Dendritic cell treated with granulocyte-macrophage colony-stimulating factor and Interleukin-4, amounts not matched to agents 40 ng/mL and 50 ng/mL, for 4 days (primary cell): ENCODE measurements around the gene GGT6.

Experiments used
- H3K27ac Mint-ChIP-seq: one replicate; pipeline ENCODE4 v1.8.0; 2022; ENCODE audit warnings: mild to moderate bottlenecking, mixed read lengths
- H3K27me3 Mint-ChIP-seq: one replicate; pipeline ENCODE4 v1.8.0; 2022; ENCODE audit warnings: mild to moderate bottlenecking, mixed read lengths
- H3K36me3 Mint-ChIP-seq: one replicate; pipeline ENCODE4 v1.8.0; 2022; ENCODE audit warnings: low read depth, mixed read lengths
- H3K4me1 Mint-ChIP-seq: one replicate; pipeline ENCODE4 v1.8.0; 2022; ENCODE audit warnings: low read depth, mixed read lengths
- H3K4me3 Mint-ChIP-seq: one replicate; pipeline ENCODE4 v1.8.0; 2022; ENCODE audit warnings: mild to moderate bottlenecking, moderate library complexity, mixed read lengths
- H3K9me3 Mint-ChIP-seq: one replicate; pipeline ENCODE4 v1.8.0; 2022; ENCODE audit warnings: mixed read lengths
- intact Hi-C: fragments of 100-400 bp; cut with micrococcal nuclease; formaldehyde crosslinking; loops from one replicate; pipeline ENCODE4 v1.15.0; 2022

Gene GGT6

GRCh38 chr17:4529533-4530152, 30.7 kb downstream of the GGT6 start:
- Mint-ChIP-seq H3K4me1 (peaks cover 24% of the 10 kb centered on the region), H3K27me3 (peaks cover 49% of the 10 kb centered on the region), H3K27ac (no peak overlapping the region), H3K4me3 (no peak overlapping the region), H3K36me3 (no peaks in the 10 kb centered on the region), H3K9me3 (no peaks in the 10 kb centered on the region)
- intact Hi-C loops = no loop called here

GRCh38 chr17:4527566-4528125, 32.7 kb downstream of the GGT6 start:
- intact Hi-C loops = no loop called here
- H3K27ac Mint-ChIP-seq = no peak overlapping the region
- H3K27me3 Mint-ChIP-seq = peaks cover 31% of the 10 kb centered on the region
- no peaks in the 10 kb centered on the region for H3K9me3 Mint-ChIP-seq
- H3K4me3 Mint-ChIP-seq = no peak overlapping the region
- H3K36me3 Mint-ChIP-seq = no peaks in the 10 kb centered on the region
- H3K4me1 Mint-ChIP-seq = peaks cover 17% of the 10 kb centered on the region

GRCh38 chr17:4527134-4527533, 33.2 kb downstream of the GGT6 start:
- Mint-ChIP-seq H3K36me3 (no peaks in the 10 kb centered on the region), H3K4me1 (peaks cover 16% of the 10 kb centered on the region), H3K4me3 (no peak overlapping the region), H3K27me3 (peaks cover 29% of the 10 kb centered on the region), H3K9me3 (no peaks in the 10 kb centered on the region), H3K27ac (peak overlapping the region; percentile 33)
- intact Hi-C loops = no loop called here

DNA sequence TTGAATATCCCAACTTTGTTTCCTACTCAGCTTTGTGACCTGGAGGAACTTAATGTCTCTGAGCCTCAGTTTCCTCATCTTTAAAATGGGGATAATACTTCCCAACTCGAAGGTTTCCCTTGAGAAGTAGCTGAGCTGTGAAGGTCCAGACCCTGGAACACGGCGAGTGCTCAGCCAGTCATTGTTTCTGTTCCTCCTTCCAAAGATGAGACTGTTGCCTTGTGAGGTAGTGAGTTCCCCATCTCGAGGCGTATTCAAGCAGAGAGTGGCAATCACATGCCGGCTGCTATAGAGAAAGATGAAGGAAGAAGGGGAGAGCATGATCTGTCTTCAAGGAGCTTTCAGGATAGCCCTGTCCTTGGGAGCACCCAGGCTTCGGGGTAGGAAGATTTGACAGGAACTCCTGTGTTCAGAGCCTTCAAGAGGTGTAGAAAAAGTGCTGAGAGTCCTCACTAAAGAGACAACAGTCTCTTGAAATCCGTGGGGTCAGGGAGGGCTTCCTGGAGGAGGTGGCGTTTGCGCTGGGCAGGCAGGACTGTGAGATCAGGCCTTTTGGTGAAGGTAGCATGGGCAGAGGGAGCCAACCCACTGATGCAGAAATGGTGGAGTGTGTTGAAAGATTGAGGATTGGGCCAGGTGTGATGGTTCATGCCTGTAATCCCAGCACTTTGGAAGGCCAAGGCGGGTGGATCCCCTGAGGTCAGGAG, 34.5 kb downstream of the GGT6 start:
- Mint-ChIP-seq H3K27ac (peak overlapping the region; percentile 64), H3K27me3 (peaks cover 20% of the 10 kb centered on the region), H3K4me1 (peaks cover 11% of the 10 kb centered on the region), H3K4me3 (no peak overlapping the region), H3K9me3 (no peaks in the 10 kb centered on the region), H3K36me3 (no peaks in the 10 kb centered on the region)
- intact Hi-C loops = no loop called here

DNA sequence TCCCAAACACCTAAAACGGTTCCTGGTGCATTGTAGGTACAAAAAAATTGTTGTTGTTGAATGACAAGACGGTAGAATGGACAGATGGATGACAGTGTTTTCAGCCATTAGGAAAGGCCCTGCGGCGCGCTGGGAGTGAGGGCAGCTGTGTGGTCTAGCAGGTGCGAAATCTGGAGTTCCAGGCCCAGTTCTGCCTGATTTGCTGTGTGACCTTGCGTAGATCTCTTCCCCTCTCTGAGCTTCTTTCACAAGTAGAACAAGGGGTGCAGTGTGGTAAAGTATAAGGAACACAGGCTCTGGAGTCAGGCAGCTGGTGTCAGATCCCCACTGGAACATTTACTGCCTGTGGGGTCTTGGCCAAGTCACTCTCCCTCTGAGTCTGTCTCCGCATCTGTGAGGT, 36.4 kb downstream of the GGT6 start:
- peaks cover 14% of the 10 kb centered on the region for H3K4me1 Mint-ChIP-seq
- H3K27me3 Mint-ChIP-seq = peaks cover 13% of the 10 kb centered on the region
- intact Hi-C loops = no loop called here
- H3K4me3 Mint-ChIP-seq = no peak overlapping the region
- no peaks in the 10 kb centered on the region for H3K36me3 Mint-ChIP-seq
- no peaks in the 10 kb centered on the region for H3K9me3 Mint-ChIP-seq
- H3K27ac Mint-ChIP-seq = no peak overlapping the region

- H3K27me3 Mint-ChIP-seq = peaks cover 13% of the 10 kb centered on the region
- H3K4me3 Mint-ChIP-seq = no peak overlapping the region
- H3K36me3 Mint-ChIP-seq = no peaks in the 10 kb centered on the region
- intact Hi-C loops = no loop called here
- H3K4me1 Mint-ChIP-seq = peaks cover 25% of the 10 kb centered on the region
- no peaks in the 10 kb centered on the region for H3K9me3 Mint-ChIP-seq
- H3K27ac Mint-ChIP-seq = no peak overlapping the region
Measured at GRCh38 chr17:4522661-4523060, 37.7 kb downstream of the GGT6 start.

DNA sequence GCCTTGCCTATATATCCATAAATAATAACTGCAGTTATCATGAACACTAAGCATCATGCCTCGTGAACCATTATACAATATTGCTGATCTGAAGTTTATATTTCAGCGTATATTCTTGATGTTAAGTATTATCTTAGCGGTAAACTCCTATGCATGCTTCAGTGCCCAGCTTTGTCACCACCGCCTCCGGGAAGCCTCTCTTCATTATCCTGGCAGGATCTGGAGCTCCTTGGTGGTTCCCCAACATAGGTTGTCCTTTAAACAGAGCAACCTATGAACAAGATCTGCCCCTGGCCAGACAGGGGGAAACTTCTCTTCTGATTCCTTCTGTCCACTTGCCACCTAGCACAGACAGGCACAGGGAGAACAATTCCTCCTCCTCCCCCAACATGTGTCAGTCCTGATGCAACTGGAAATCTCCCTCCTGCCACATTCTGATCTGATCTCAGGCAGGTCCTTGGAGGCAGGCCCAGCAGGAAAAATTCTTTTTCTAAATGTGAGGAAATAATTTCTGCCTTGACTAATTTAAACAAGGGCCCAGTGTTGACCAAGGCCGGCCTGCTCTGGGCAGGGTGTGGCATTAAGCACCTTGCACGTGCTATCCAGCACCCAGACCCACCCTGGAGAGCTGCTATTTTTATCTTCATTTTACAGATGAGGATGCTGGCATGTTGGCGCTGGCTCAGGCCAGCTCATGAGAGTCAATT, 39.3 kb downstream of the GGT6 start:
- Mint-ChIP-seq H3K36me3 (no peaks in the 10 kb centered on the region), H3K4me3 (no peak overlapping the region), H3K4me1 (peaks cover 22% of the 10 kb centered on the region), H3K9me3 (no peaks in the 10 kb centered on the region), H3K27me3 (peaks cover 3% of the 10 kb centered on the region), H3K27ac (no peak overlapping the region)
- intact Hi-C loops = no loop called here

DNA sequence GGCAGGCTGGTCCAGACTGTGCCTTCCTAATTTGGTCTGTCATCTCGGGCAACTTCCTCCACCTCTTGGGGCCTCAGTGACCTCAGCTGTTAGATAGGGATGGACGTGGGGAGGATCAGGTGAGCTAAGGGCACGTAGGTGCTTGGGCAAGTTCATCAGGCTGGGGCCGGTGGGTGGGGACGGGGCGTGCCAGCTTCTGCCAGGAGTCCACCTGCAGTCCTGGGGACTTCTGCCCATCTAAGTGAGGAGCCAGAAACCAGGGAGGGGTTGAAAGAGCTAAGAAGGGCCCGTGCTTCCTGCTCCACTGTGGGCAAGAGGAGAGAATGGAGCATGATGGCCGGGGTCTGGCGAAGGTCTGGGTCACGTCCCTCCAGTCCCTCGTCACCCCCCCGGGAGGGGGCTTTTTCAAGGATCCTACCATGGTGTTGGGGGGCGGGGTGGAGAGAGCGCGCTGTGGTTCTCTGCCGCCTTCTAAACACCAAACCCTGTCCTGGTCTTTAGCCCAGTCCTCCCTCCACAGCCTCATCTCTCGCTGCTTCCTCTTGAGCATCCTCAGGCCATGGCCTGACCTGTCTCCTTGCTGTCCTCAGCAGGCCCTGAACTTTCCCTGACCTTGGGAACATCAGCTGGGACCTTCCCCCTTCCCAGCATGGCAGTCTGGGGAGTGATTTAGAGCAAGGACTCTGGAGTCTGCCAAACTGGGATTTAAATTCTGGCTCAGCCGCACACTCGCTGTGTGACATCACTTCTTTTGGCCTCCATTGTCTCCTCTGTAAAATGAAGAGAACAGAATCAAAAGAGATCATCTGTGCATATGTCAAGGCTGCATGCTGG, 40.1 kb downstream of the GGT6 start:
- intact Hi-C loops = no loop called here
- H3K4me3 Mint-ChIP-seq = no peak overlapping the region
- H3K9me3 Mint-ChIP-seq = no peaks in the 10 kb centered on the region
- H3K27me3 Mint-ChIP-seq = no peaks in the 10 kb centered on the region
- no peak overlapping the region for H3K27ac Mint-ChIP-seq
- no peaks in the 10 kb centered on the region for H3K36me3 Mint-ChIP-seq
- peaks cover 14% of the 10 kb centered on the region for H3K4me1 Mint-ChIP-seq

GRCh38 chr17:4519361-4519788, 41.0 kb downstream of the GGT6 start:
- Mint-ChIP-seq H3K27ac (no peak overlapping the region), H3K4me1 (peaks cover 13% of the 10 kb centered on the region), H3K9me3 (no peaks in the 10 kb centered on the region), H3K4me3 (no peak overlapping the region), H3K36me3 (no peaks in the 10 kb centered on the region), H3K27me3 (no peaks in the 10 kb centered on the region)
- intact Hi-C loops = no loop called here

GRCh38 chr17:4518901-4519300, 41.5 kb downstream of the GGT6 start:
- Mint-ChIP-seq H3K27me3 (no peaks in the 10 kb centered on the region), H3K27ac (peak overlapping the region; percentile 38), H3K4me1 (peaks cover 13% of the 10 kb centered on the region), H3K9me3 (no peaks in the 10 kb centered on the region), H3K36me3 (no peaks in the 10 kb centered on the region), H3K4me3 (no peak overlapping the region)
- intact Hi-C loops = no loop called here

GRCh38 chr17:4516735-4517134, 43.6 kb downstream of the GGT6 start:
- H3K4me3 Mint-ChIP-seq = no peak overlapping the region
- H3K4me1 Mint-ChIP-seq = peaks cover 19% of the 10 kb centered on the region

DNA sequence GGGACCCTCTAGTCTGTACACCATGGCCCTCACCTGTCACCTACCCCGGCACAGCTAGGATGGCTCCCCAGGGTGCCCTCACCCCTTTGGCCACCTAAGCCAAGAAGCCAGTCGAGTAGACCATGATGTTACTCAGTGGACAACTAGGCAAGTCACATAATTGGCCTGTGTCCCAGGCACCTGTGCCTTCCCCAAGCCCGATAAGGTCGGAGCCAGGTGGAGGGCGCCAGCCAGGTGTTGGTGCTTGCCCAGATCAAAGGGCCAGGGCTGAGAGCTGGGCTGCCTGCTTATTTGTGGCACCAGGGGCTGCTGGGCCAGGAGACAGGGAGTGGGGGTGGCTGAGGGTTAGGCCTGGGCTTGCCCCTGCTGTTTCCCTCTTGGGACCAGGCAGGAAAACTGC, 44.9 kb downstream of the GGT6 start:
- H3K4me3 Mint-ChIP-seq = no peak overlapping the region
- peaks cover 31% of the 10 kb centered on the region for H3K4me1 Mint-ChIP-seq
- no peaks in the 10 kb centered on the region for H3K36me3 Mint-ChIP-seq
- H3K27ac Mint-ChIP-seq = no peak overlapping the region
- H3K27me3 Mint-ChIP-seq = peaks cover 12% of the 10 kb centered on the region
- intact Hi-C loops = no loop called here
- no peaks in the 10 kb centered on the region for H3K9me3 Mint-ChIP-seq

More at GRCh38 chr17:4516735-4517134, 43.6 kb downstream of the GGT6 start:
- H3K27me3 Mint-ChIP-seq = peaks cover 4% of the 10 kb centered on the region
- intact Hi-C loops = no loop called here
- no peaks in the 10 kb centered on the region for H3K36me3 Mint-ChIP-seq
- no peak overlapping the region for H3K27ac Mint-ChIP-seq
- H3K9me3 Mint-ChIP-seq = no peaks in the 10 kb centered on the region

DNA sequence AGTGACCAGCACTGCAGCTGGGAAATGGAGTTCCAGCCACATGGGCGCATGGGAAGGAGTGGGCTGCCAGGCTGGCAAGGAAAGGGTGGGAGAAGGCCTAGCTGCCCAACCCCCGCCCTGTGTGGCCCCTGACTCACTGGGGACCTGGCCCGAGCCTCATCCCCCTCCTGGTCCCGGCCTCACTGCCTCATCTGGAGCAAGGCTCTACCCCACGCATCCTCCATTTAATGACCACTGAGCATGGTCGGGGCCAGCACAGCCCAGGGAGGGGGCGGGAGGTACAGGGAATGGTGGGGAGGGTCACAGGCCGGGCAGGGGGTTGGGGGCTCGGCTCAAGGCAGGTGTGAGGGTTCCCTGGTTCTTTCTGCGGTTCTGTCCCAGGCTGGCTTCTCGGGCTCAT, 45.6 kb downstream of the GGT6 start:
- Mint-ChIP-seq H3K36me3 (no peaks in the 10 kb centered on the region), H3K4me3 (no peak overlapping the region), H3K27me3 (peaks cover 19% of the 10 kb centered on the region), H3K27ac (no peak overlapping the region), H3K9me3 (no peaks in the 10 kb centered on the region), H3K4me1 (peaks cover 38% of the 10 kb centered on the region)
- intact Hi-C loops = no loop called here
